Sigmoid colon (tissue), 7 donors: ENCODE measurements around the gene SDK1. TPM values are rescaled to one million over a fixed set of nuclear protein-coding genes. Genes with fewer than 3 reads are reported as not detected.
"Not testable (repeated sequence)": the region's sequence is repeated elsewhere in the genome, so short reads cannot be mapped to it uniquely, and the experiment has no call there.

ENCODE experiments used
- DNase-seq: peaks from one replicate; pipeline ENCODE4 v3.0.0-alpha.2; 2019
- H3K27ac ChIP-seq, 4 donors: fragments of 200-600 bp; sonication (generic); one replicate each; pipeline ENCODE4 v1.5.1; 2016 to 2019; ENCODE audit warnings: mild to moderate bottlenecking in 1 of 4
- H3K27me3 ChIP-seq, 3 donors: fragments of 200-600 bp; sonication (generic); one replicate each; pipeline ENCODE4 v1.5.1; 2019; ENCODE audit warnings: mild to moderate bottlenecking in 1 of 3
- H3K36me3 ChIP-seq, 4 donors: fragments of 200-600 bp; sonication (generic); one replicate each; pipeline ENCODE4 v1.5.1; 2016 to 2019
- H3K4me1 ChIP-seq, 4 donors: fragments of 200-600 bp; sonication (generic); one replicate each; pipeline ENCODE4 v1.5.1; 2017 to 2019
- H3K4me3 ChIP-seq, 4 donors: fragments of 200-600 bp; sonication (generic); one replicate each; pipeline ENCODE4 v1.5.1; 2017 to 2019; ENCODE audit warnings: mild to moderate bottlenecking in 2 of 4, moderate library complexity in 1 of 4
- H3K9me3 ChIP-seq, 4 donors: fragments of 200-600 bp in 3 of 4; sonication (generic) in 3 of 4; one replicate each; pipeline versions ENCODE4 v1.5.1 to v1.6.1; 2013 to 2019
- CTCF ChIP-seq, 4 experiments: fragments of 450-650 bp in 3 of 4; fragments of 200-600 bp in 1 of 4; IDR thresholded peaks; one replicate each; pipeline ENCODE4 v1.5.1; 2016 to 2019; ENCODE audit warnings: antibody characterized with exemption in 4 of 4, mild to moderate bottlenecking in 3 of 4, moderate library complexity in 2 of 4
- EP300 ChIP-seq, 4 donors: sonication (generic); formaldehyde crosslinking; IDR thresholded peaks; one replicate each; pipeline ENCODE4 v1.6.1; 2017; ENCODE audit warnings: antibody characterized with exemption in 4 of 4
- POLR2A ChIP-seq, 2 donors: fragments of 450-650 bp; IDR thresholded peaks; one replicate each; pipeline ENCODE4 v1.6.1; 2016; ENCODE audit warnings: antibody characterized with exemption in 2 of 2, mild to moderate bottlenecking in 2 of 2, moderate library complexity in 2 of 2
- POLR2AphosphoS5 ChIP-seq, 4 donors: sonication (generic); formaldehyde crosslinking; IDR thresholded peaks; one replicate each; pipeline ENCODE4 v1.6.1; 2017; ENCODE audit warnings: antibody characterized with exemption in 4 of 4
- WGBS, 2 donors: extraction: QIAGEN DNeasy Blood & Tissue Kit; methylation state at CpG; one replicate each; pipeline ENCODE4 v1.1.7; 2013; 5-methylcytosine and 5-hydroxymethylcytosine counted together
- intact Hi-C: fragments of 100-400 bp; cut with DNase I; formaldehyde crosslinking; loops from one replicate; pipeline ENCODE4 v1.15.1; 2023
- polyA plus RNA-seq, 3 donors: library from polyadenylated mRNA; stranded (reverse); fragments of 200-250 nt; gene quantifications; one replicate each; pipeline ENCODE4 v1.2.3, GENCODE V29; 2013
- total RNA-seq, 4 donors: library from RNA; depleted of rRNA; stranded (reverse); fragments of >200 nt; gene quantifications; one replicate each; pipeline ENCODE4 v1.1.0, GENCODE V29; 2016
- donor health status: healthy with polysubstance abuse.
- donor health status: Bipolar disorder and iron deficiency.
- donor health status: healthy.

SDK1 gene
- total and polyA plus RNA-seq, 7 donors, result under 0.01 to 23.0 (median 10.0) TPM; not detected in 1

GRCh38 chr7:4260867-4261600 lies 960.0 kb downstream of the SDK1 start:
- no peaks in the 10 kb centered on the region for H3K9me3 ChIP-seq
- peak overlapping the region in 1 of 4 donors; percentile 9 for H3K4me3 ChIP-seq
- no peaks in the 10 kb centered on the region for H3K36me3 ChIP-seq
- no peak for TF ChIP-seq EP300 (IDR thresholded peaks at IDR 0.05)
- no peak for TF ChIP-seq POLR2A (IDR thresholded peaks at IDR 0.05)
- no peak for TF ChIP-seq POLR2AphosphoS5 (IDR thresholded peaks at IDR 0.05)
- TF ChIP-seq CTCF (IDR thresholded peaks at IDR 0.05), result no peak
- intact Hi-C loops, result no loop called here
- peaks cover 0 to 36% (median 27%) of the 10 kb centered on the region in 4 donors for H3K4me1 ChIP-seq
- peak; percentile 74 for DNase-seq
- 44 to 56% methylated on average over 19 of the region's 19 CpGs for WGBS, 2 donors
- H3K27me3 ChIP-seq, result no peaks in the 10 kb centered on the region
- H3K27ac ChIP-seq, result peak overlapping the region in 3 of 4 donors; percentile 33 to 63 (median 39)

- H3K36me3 ChIP-seq, result no peaks in the 10 kb centered on the region
- DNase-seq, result no peak
- H3K27me3 ChIP-seq, result no peaks in the 10 kb centered on the region
- intact Hi-C loops, result no loop called here
- WGBS, 2 donors, result 64 to 75% methylated on average over 11 of the region's 11 CpGs
- no peaks in the 10 kb centered on the region for H3K9me3 ChIP-seq
- peaks cover 0 to 30% (median 22%) of the 10 kb centered on the region in 4 donors for H3K4me1 ChIP-seq
- no peak overlapping the region for H3K4me3 ChIP-seq
- peak overlapping the region in 2 of 4 donors; percentile 33 to 63 for H3K27ac ChIP-seq
- no peak for TF ChIP-seq POLR2A (IDR thresholded peaks at IDR 0.05)
- TF ChIP-seq POLR2AphosphoS5 (IDR thresholded peaks at IDR 0.05), result no peak
- no peak for TF ChIP-seq CTCF (IDR thresholded peaks at IDR 0.05)
- no peak for TF ChIP-seq EP300 (IDR thresholded peaks at IDR 0.05)
Measured at GRCh38 chr7:4261601-4261960, 960.5 kb downstream of the SDK1 start.

GRCh38 chr7:4264206-4264605 lies 963.2 kb downstream of the SDK1 start:
- H3K4me1 ChIP-seq, result peaks cover 0 to 32% (median 11%) of the 10 kb centered on the region in 4 donors
- H3K36me3 ChIP-seq, intact Hi-C loops, DNase-seq, H3K27ac ChIP-seq, H3K27me3 ChIP-seq, H3K9me3 ChIP-seq, H3K4me3 ChIP-seq: not testable (repeated sequence)
- 94% methylated on average over 25 of the region's 25 CpGs for WGBS, 2 donors

GRCh38 chr7:4265066-4265465 lies 964.0 kb downstream of the SDK1 start:
- Histone ChIP-seq H3K27ac (no peak overlapping the region), H3K9me3 (no peaks in the 10 kb centered on the region), H3K36me3 (no peaks in the 10 kb centered on the region), H3K27me3 (no peaks in the 10 kb centered on the region), H3K4me3 (no peak overlapping the region), H3K4me1 (peaks cover 0 to 32% (median 11%) of the 10 kb centered on the region in 4 donors)
- WGBS, 2 donors, result 34 to 40% methylated on average over 43 of the region's 43 CpGs
- TF ChIP-seq CTCF (IDR thresholded peaks at IDR 0.05) (no peak), EP300 (IDR thresholded peaks at IDR 0.05) (no peak), POLR2AphosphoS5 (IDR thresholded peaks at IDR 0.05) (no peak), POLR2A (IDR thresholded peaks at IDR 0.05) (no peak)
- DNase-seq, result no peak
- intact Hi-C loops, result no loop called here

- no peak for DNase-seq
- Histone ChIP-seq H3K4me1 (peaks cover 0 to 28% (median 11%) of the 10 kb centered on the region in 4 donors), H3K27me3 (no peaks in the 10 kb centered on the region), H3K36me3 (no peaks in the 10 kb centered on the region), H3K9me3 (no peaks in the 10 kb centered on the region), H3K27ac (no peak overlapping the region), H3K4me3 (no peak overlapping the region)
- intact Hi-C loops, result no loop called here
- TF ChIP-seq CTCF (IDR thresholded peaks at IDR 0.05) (no peak), POLR2A (IDR thresholded peaks at IDR 0.05) (no peak), EP300 (IDR thresholded peaks at IDR 0.05) (no peak), POLR2AphosphoS5 (IDR thresholded peaks at IDR 0.05) (no peak)
- 64 to 71% methylated on average over 15 of the region's 15 CpGs for WGBS, 2 donors
Measured at GRCh38 chr7:4265676-4266075, 964.6 kb downstream of the SDK1 start.
